ENCODE measurements around the gene CHST15.

The CHST15 gene

DNA sequence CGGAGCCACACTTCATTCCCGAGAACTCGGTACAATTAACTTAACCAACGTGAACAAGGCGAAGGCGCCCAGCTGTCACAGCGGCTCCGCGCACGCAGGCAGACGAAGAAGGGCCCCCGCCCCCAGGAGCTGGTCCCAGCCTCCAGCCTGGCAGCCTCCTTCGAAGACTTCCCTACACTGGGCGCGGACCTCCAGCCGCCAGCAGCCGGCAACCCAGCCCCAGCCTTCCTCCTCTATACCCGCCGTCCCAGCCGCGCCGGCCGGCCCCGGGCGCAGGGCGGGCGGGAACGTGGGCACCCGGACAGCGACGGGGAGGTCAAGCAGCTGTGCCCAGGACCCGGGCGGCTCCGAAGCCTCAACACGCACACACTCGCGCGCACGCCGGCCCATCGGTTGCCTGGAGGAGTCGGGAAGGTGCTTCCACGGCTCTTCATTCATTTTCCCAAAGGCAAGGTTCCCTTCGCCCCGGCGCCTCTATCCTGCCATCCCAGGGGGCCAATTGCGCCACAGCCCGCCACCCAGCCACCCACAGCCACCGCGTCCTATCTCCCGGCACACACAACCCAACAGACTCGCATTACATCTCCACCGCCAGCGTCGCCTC lies 1.6 kb downstream of the CHST15 start:
- peak overlapping the region; percentile 27 to 58; a peak in 3 of 4 replicates for H3K4me3 ChIP-seq (ENCODE audit: low read depth in 1 of 2, low read length in 2 of 2)
- H3K27me3 ChIP-seq (ENCODE audit: insufficient read depth, low read length, poor library complexity), result peaks cover 5% of the 10 kb centered on the region
- peak; percentile 20; the same call in 1 of the 3 replicates for ATAC-seq (ENCODE audit: insufficient read depth, low read depth)

DNA sequence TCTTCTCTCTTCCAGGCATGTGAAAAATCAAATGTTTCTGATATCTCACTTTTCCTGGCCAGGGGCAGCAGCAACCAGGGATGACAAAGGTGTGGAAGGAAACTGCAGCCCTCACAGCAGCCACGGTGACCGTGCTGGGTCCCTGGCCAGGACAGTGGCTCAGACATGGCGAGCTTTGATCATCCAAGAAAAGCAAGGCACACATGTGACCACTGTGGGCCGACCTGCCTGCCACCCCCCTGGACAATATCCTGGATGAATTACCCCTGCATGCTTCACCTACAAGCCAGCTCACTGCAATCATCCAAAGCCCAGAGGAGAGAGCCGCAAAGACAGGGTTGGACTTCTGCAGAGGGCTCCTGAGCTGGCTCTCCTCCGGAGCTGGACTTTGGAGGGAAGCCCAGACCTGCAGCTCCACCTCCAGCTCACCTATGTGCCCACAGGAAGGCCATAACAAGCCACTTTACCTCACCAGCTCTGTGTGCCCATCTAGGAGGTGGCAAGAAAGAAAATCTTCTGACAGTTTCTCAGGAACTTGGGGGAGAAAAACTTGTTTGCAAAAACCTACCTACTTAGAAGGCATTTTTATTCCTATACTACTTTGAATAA lies 2.7 kb downstream of the CHST15 start:
- Histone ChIP-seq H3K27me3 (ENCODE audit: insufficient read depth, low read length, poor library complexity) (peaks cover 5% of the 10 kb centered on the region), H3K27ac (ENCODE audit: low read length) (no peak overlapping the region), H3K9me3 (ENCODE audit: insufficient read depth, low read length, severe bottlenecking) (no peaks in the 10 kb centered on the region), H2AFZ (ENCODE audit: low read depth, low read length) (no peak overlapping the region), H3K79me2 (ENCODE audit: insufficient read depth, low read length) (no peaks in the 10 kb centered on the region), H3K9ac (ENCODE audit: low read depth, low read length) (no peak overlapping the region), H3K4me2 (ENCODE audit: insufficient read depth, low read length) (peak overlapping the region; percentile 67; the same call in 1 of the 2 replicates), H4K20me1 (ENCODE audit: insufficient read depth, low read length) (no peaks in the 10 kb centered on the region), H3K4me1 (ENCODE audit: insufficient read depth, low read length) (peaks cover 16% of the 10 kb centered on the region), H3K4me3 (ENCODE audit: low read depth in 1 of 2, low read length in 2 of 2) (no peak overlapping the region), H3K36me3 (ENCODE audit: insufficient read depth, low read length) (no peaks in the 10 kb centered on the region)
- TF ChIP-seq, protein P1, sequence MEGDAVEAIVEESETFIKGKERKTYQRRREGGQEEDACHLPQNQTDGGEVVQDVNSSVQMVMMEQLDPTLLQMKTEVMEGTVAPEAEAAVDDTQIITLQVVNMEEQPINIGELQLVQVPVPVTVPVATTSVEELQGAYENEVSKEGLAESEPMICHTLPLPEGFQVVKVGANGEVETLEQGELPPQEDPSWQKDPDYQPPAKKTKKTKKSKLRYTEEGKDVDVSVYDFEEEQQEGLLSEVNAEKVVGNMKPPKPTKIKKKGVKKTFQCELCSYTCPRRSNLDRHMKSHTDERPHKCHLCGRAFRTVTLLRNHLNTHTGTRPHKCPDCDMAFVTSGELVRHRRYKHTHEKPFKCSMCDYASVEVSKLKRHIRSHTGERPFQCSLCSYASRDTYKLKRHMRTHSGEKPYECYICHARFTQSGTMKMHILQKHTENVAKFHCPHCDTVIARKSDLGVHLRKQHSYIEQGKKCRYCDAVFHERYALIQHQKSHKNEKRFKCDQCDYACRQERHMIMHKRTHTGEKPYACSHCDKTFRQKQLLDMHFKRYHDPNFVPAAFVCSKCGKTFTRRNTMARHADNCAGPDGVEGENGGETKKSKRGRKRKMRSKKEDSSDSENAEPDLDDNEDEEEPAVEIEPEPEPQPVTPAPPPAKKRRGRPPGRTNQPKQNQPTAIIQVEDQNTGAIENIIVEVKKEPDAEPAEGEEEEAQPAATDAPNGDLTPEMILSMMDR (IDR thresholded peaks at IDR 0.05; ENCODE audit: borderline replicate concordance, extremely low read depth, low read length, poor library complexity, severe bottlenecking), result no peak
- no peak for TF ChIP-seq EZH2 (IDR thresholded peaks at IDR 0.05; ENCODE audit: borderline replicate concordance, low read depth, low read length, severe bottlenecking)
- no peak for ATAC-seq (ENCODE audit: insufficient read depth, low read depth)
- no peak for DNase-seq

More for the DNA sequence above, 1.6 kb downstream of the CHST15 start:
- H3K9me3 ChIP-seq (ENCODE audit: insufficient read depth, low read length, severe bottlenecking), result peaks cover 2% of the 10 kb centered on the region
- peaks cover 16% of the 10 kb centered on the region for H3K4me1 ChIP-seq (ENCODE audit: insufficient read depth, low read length)
- no peak for DNase-seq
- TF ChIP-seq, protein P1 (IDR thresholded peaks at IDR 0.05; ENCODE audit: borderline replicate concordance, extremely low read depth, low read length, poor library complexity, severe bottlenecking), result no peak
- no peak overlapping the region for H3K27ac ChIP-seq (ENCODE audit: low read length)
- peak overlapping the region; percentile 52 for H3K9ac ChIP-seq (ENCODE audit: low read depth, low read length)
- no peaks in the 10 kb centered on the region for H4K20me1 ChIP-seq (ENCODE audit: insufficient read depth, low read length)
- no peaks in the 10 kb centered on the region for H3K36me3 ChIP-seq (ENCODE audit: insufficient read depth, low read length)
- no peaks in the 10 kb centered on the region for H3K79me2 ChIP-seq (ENCODE audit: insufficient read depth, low read length)
- peak overlapping the region; percentile 70 for H2AFZ ChIP-seq (ENCODE audit: low read depth, low read length)
- H3K4me2 ChIP-seq (ENCODE audit: insufficient read depth, low read length), result peak overlapping the region; percentile 67

DNA sequence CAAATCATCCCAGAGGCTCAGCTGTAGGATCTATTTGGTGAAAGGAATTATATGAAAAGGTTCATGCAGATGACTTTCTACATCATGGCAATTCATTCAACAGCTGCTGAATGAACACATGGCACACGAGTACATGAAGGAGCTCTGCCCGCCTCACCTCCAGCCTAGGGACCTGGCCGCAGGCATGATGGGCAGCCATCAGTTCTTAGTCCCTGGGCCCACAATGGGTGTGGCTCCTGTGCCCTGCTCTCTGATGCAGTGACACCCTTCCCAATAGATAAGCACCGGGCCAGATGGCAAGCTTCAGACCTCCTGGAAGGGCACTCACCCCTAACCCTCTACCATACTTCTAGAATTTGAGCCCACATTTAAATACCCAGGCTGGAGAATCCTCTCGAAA lies 3.5 kb downstream of the CHST15 start:
- ATAC-seq (ENCODE audit: insufficient read depth, low read depth), result no peak
- no peaks in the 10 kb centered on the region for H4K20me1 ChIP-seq (ENCODE audit: insufficient read depth, low read length)
- H3K4me2 ChIP-seq (ENCODE audit: insufficient read depth, low read length), result no peak overlapping the region
- no peak for TF ChIP-seq EZH2 (IDR thresholded peaks at IDR 0.05; ENCODE audit: borderline replicate concordance, low read depth, low read length, severe bottlenecking)
- TF ChIP-seq, protein P1 (IDR thresholded peaks at IDR 0.05; ENCODE audit: borderline replicate concordance, extremely low read depth, low read length, poor library complexity, severe bottlenecking), result no peak
- H3K79me2 ChIP-seq (ENCODE audit: insufficient read depth, low read length), result no peaks in the 10 kb centered on the region
- H3K4me1 ChIP-seq (ENCODE audit: insufficient read depth, low read length), result peaks cover 16% of the 10 kb centered on the region
- no peak for DNase-seq
- no peaks in the 10 kb centered on the region for H3K36me3 ChIP-seq (ENCODE audit: insufficient read depth, low read length)
- no peak overlapping the region for H3K27ac ChIP-seq (ENCODE audit: low read length)
- H3K4me3 ChIP-seq (ENCODE audit: low read depth in 1 of 2, low read length in 2 of 2), result no peak overlapping the region
- no peaks in the 10 kb centered on the region for H3K9me3 ChIP-seq (ENCODE audit: insufficient read depth, low read length, severe bottlenecking)
- no peak overlapping the region for H3K9ac ChIP-seq (ENCODE audit: low read depth, low read length)
- H3K27me3 ChIP-seq (ENCODE audit: insufficient read depth, low read length, poor library complexity), result peaks cover 5% of the 10 kb centered on the region
- no peak overlapping the region for H2AFZ ChIP-seq (ENCODE audit: low read depth, low read length)
